ENCODE results near the gene OSTM1.

DNA sequence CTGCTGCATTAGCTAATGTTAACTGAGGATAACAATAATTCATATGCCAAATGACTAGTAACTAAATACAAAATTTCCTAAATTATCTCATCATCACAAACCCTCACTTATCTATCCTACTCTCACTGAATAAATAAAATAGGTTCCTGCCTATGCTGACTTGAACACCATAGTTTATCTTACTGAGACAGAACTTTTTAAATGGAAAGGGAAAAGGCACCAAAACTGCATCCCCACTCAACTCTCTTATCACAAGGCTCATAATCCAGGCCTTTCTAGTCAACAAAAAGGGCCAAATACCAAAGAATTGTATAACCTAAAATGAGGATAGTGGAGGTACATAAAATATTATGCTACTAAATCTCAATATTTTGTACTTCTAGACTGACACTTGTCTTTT lies 23.1 kb downstream of the OSTM1 start:
- TF ChIP-seq, protein P1, sequence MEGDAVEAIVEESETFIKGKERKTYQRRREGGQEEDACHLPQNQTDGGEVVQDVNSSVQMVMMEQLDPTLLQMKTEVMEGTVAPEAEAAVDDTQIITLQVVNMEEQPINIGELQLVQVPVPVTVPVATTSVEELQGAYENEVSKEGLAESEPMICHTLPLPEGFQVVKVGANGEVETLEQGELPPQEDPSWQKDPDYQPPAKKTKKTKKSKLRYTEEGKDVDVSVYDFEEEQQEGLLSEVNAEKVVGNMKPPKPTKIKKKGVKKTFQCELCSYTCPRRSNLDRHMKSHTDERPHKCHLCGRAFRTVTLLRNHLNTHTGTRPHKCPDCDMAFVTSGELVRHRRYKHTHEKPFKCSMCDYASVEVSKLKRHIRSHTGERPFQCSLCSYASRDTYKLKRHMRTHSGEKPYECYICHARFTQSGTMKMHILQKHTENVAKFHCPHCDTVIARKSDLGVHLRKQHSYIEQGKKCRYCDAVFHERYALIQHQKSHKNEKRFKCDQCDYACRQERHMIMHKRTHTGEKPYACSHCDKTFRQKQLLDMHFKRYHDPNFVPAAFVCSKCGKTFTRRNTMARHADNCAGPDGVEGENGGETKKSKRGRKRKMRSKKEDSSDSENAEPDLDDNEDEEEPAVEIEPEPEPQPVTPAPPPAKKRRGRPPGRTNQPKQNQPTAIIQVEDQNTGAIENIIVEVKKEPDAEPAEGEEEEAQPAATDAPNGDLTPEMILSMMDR (IDR thresholded peaks at IDR 0.05), result no peak
- TF ChIP-seq POLR2A (IDR thresholded peaks at IDR 0.05), result no peak
